Raji (cell line): ENCODE data around the gene TBC1D13.

ENCODE experiments used
- POLR2A ChIP-seq: IDR thresholded peaks from 2 replicates; pipeline ENCODE4 v1.6.1; 2011; ENCODE audit warnings: low read depth, low read length, control low read depth; ENCODE audit not compliant: insufficient read depth

Gene TBC1D13

GRCh38 chr9:128823903-128824406 lies 36.9 kb downstream of the TBC1D13 start:
- no peak for TF ChIP-seq POLR2A

- no peak for TF ChIP-seq POLR2A
These were observed 37.9 kb downstream of the TBC1D13 start for GRCh38 chr9:128824911-128825310.

- TF ChIP-seq POLR2A = no peak
These were observed 39.1 kb downstream of the TBC1D13 start for GRCh38 chr9:128825923-128826700.

GRCh38 chr9:128828267-128828666 lies 41.2 kb downstream of the TBC1D13 start:
- no peak for TF ChIP-seq POLR2A

- no peak for TF ChIP-seq POLR2A
These were observed 41.8 kb downstream of the TBC1D13 start for GRCh38 chr9:128828719-128829452.

GRCh38 chr9:128829477-128830251 lies 42.6 kb downstream of the TBC1D13 start, which contains the start of gene SPOUT1:
SPOUT1 (minus strand) TSS chr9:128829794; CDS start chr9:128829780, 14 bp downstream.
- peak; percentile 92 for TF ChIP-seq POLR2A

- no peak for TF ChIP-seq POLR2A
These were observed 46.6 kb downstream of the TBC1D13 start for GRCh38 chr9:128833696-128834095.

GRCh38 chr9:128835246-128836210 lies 48.5 kb downstream of the TBC1D13 start:
- TF ChIP-seq POLR2A = no peak

GRCh38 chr9:128836509-128837145 lies 49.6 kb downstream of the TBC1D13 start:
- no peak for TF ChIP-seq POLR2A

GRCh38 chr9:128838338-128838737 lies 51.3 kb downstream of the TBC1D13 start:
- no peak for TF ChIP-seq POLR2A

- TF ChIP-seq POLR2A = no peak
These were observed 53.5 kb downstream of the TBC1D13 start for GRCh38 chr9:128840524-128840923.

- no peak for TF ChIP-seq POLR2A
These were observed 54.8 kb downstream of the TBC1D13 start for GRCh38 chr9:128841694-128842492.
